AG09309 (cell line): ENCODE results near the gene HOXB8.
A peak's percentile ranks its signal among the peaks of the same experiment; 100 is the strongest.

ENCODE experiments used
- DNase-seq: peaks from one replicate; pipeline ENCODE4 v3.0.0-alpha.2; 2010; ENCODE audit warnings: low read depth
- H3K4me3 ChIP-seq: 2 replicates; pipeline ENCODE4 v1.5.1; 2011; ENCODE audit warnings: mild to moderate bottlenecking, low read depth, low read length, moderate library complexity; ENCODE audit not compliant: control insufficient read depth
- TF ChIP-seq, protein P1 (sequence below): IDR thresholded peaks from 2 replicates; pipeline ENCODE4 v1.5.1; 2011; ENCODE audit warnings: mild to moderate bottlenecking, low read depth, low read length, inconsistent platforms; ENCODE audit not compliant: insufficient read depth, control insufficient read depth; ENCODE audit errors: missing control alignments

HOXB8 gene

GRCh38 chr17:48636177-48637018 lies 21.3 kb upstream of the HOXB8 start:
- H3K4me3 ChIP-seq, result no peak overlapping the region
- DNase-seq, result no peak

DNA sequence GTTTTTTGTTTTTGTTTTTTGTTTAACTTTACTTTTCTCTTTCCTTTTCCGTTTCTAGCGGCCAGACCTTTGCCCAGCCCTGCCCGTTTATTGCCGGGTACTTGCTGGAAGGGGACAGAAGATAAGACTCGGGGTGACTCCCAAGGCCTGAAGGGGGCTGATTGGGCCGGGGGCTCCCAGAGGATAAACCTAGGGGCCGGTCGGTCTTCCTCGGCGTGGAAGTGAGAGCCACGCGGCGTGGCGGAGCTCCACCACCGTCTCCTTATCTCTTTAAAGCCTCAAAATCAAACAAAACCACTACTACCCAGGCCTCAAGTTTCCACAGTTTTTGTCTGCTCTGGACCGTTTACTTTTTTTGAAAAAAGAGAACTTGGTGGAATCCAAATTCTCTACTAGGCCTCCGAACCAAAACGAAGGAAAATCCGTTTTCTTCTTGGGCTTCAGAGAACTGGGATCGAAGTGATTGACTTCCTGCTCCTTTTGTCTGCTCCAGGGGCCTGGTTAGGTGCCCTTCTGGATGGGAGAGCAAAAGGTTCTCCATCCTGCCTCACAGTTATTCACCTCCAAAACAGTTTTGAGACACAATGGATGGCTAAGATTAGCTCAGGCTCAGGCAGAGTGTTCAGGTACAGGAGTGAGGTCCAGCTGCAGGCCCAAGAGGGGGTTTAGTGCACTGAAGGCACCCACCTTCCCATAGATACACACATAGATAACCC lies 19.6 kb upstream of the HOXB8 start:
- H3K4me3 ChIP-seq, result no peak overlapping the region
- DNase-seq, result no peak
- TF ChIP-seq, protein P1, sequence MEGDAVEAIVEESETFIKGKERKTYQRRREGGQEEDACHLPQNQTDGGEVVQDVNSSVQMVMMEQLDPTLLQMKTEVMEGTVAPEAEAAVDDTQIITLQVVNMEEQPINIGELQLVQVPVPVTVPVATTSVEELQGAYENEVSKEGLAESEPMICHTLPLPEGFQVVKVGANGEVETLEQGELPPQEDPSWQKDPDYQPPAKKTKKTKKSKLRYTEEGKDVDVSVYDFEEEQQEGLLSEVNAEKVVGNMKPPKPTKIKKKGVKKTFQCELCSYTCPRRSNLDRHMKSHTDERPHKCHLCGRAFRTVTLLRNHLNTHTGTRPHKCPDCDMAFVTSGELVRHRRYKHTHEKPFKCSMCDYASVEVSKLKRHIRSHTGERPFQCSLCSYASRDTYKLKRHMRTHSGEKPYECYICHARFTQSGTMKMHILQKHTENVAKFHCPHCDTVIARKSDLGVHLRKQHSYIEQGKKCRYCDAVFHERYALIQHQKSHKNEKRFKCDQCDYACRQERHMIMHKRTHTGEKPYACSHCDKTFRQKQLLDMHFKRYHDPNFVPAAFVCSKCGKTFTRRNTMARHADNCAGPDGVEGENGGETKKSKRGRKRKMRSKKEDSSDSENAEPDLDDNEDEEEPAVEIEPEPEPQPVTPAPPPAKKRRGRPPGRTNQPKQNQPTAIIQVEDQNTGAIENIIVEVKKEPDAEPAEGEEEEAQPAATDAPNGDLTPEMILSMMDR, result no peak

More at GRCh38 chr17:48636177-48637018, 21.3 kb upstream of the HOXB8 start:
- TF ChIP-seq, protein P1, result peak; percentile 51

- no peak overlapping the region for H3K4me3 ChIP-seq
- TF ChIP-seq, protein P1, result no peak
- no peak for DNase-seq
Measured at GRCh38 chr17:48633266-48633677, 18.2 kb upstream of the HOXB8 start.

- H3K4me3 ChIP-seq, result no peak overlapping the region
- DNase-seq, result no peak
- TF ChIP-seq, protein P1, result no peak
Measured at GRCh38 chr17:48632579-48633265, 17.6 kb upstream of the HOXB8 start.

GRCh38 chr17:48631693-48632578 lies 16.8 kb upstream of the HOXB8 start:
- DNase-seq, result no peak
- TF ChIP-seq, protein P1, result no peak
- no peak overlapping the region for H3K4me3 ChIP-seq

- no peak for DNase-seq
- TF ChIP-seq, protein P1, result no peak
- no peak overlapping the region for H3K4me3 ChIP-seq
Measured at GRCh38 chr17:48630925-48631692, 16.0 kb upstream of the HOXB8 start.
